Measurements from ENCODE around the gene PVALB.
"Not testable (repeated sequence)": the region's sequence is repeated elsewhere in the genome, so short reads cannot be mapped to it uniquely, and the experiment has no call there.

PVALB gene

DNA sequence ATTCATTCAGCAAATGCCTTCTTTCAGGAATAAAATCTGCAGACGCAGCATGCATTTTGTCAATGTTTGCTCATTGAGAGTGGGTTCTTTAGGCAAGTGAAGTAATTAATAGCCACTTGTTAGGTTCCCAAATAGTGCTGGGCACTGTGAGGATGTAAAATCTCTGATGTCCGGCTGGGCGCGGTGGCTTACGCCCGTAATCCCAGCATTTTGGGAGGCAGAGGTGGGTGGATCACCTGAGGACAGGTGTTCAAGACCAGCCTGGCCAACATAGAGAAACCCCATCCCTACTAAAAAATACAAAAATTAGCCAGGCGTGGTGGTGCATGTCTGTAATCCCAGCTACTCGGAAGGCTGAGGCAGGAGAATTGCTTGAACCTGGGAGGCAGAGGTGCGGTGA, 62.0 kb downstream of the PVALB start:
- DNase-seq = not testable (repeated sequence)

DNA sequence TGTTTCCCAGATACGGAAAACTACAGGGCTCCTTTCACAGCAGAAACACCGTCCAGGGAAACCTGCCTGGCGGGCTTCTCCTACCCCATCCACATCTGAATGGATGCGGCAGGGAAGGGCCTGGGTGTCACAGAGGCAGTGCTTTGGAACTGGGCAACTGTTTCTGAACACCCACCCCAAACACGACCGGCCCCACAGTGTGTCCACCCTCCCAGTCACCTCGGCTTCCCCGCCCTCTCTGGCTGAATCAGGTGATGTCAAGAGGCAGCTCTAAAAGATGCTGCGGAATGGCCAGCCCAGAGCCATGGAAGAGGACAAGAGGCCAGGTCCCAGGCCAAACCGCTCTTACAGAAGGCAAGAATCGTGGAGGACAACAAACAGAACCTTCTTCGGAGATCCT, 62.9 kb downstream of the PVALB start:
- DNase-seq = no peak

DNA sequence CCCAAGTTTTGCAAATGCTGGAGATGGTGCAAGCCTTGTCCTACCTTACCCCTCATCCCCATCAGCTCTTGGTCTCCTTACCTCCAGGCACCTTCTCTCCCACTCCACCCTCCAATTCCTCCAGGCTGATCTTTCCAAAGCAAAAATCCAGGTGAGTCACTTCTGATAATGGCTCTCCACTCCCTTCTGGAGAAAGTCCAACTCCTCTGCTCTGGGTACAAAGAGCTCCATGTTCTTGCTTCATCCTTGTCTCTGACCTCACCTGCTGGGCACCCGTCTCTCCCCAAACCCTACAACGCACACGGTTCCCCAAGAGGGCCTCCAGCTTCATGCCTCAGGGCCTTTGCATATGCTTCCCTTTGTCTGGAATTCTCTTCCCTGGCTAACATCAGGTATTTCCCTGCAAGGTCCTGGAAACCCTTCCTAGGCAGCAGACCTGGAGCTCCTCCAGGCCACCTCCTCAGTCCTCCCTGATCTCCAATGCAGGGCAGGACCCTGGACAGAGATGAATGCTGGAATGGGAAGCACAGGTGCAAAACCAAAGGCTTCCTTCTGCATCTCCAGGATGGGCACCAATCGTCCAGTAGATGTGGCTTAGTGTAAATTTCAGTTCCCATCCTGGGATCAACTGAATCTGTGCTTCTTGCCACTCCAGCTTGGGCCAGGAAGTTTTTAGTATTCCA, 63.6 kb downstream of the PVALB start:
- no peak for DNase-seq

Data from NCI-H2081 treated with DMSO at 0.1 percent for 48 hours (cell line).